Fibroblast of mammary gland (primary cell): ENCODE results near the gene MYO1A.
A peak's percentile ranks its signal among the peaks of the same experiment; 100 is the strongest.

ENCODE experiments used
- DNase-seq: peaks from one replicate; pipeline ENCODE4 v3.0.0-alpha.2; 2010; ENCODE audit warnings: low read depth
- H3K4me3 ChIP-seq: 2 replicates; pipeline ENCODE4 v1.5.1; 2011; ENCODE audit warnings: low read depth, mild to moderate bottlenecking, low read length, moderate library complexity; ENCODE audit not compliant: control insufficient read depth
- CTCF ChIP-seq: conservative IDR thresholded peaks from 2 replicates; pipeline ENCODE4 v1.5.1; 2011; ENCODE audit warnings: low read depth, low read length, inconsistent platforms; ENCODE audit not compliant: control insufficient read depth, insufficient read depth

MYO1A gene

GRCh38 chr12:57016348-57016747, 33.6 kb downstream of the MYO1A start, which contains the start of gene TAC3:
TAC3 (minus strand) TSS chr12:57016529; CDS start chr12:57015797, 732 bp downstream.
- TF ChIP-seq CTCF: no peak
- H3K4me3 ChIP-seq: no peak within 1 kb of the TSS
- DNase-seq: no peak

GRCh38 chr12:57012600-57013465, 37.1 kb downstream of the MYO1A start:
- DNase-seq: no peak
- H3K4me3 ChIP-seq: no peak overlapping the region
- TF ChIP-seq CTCF: no peak

DNA sequence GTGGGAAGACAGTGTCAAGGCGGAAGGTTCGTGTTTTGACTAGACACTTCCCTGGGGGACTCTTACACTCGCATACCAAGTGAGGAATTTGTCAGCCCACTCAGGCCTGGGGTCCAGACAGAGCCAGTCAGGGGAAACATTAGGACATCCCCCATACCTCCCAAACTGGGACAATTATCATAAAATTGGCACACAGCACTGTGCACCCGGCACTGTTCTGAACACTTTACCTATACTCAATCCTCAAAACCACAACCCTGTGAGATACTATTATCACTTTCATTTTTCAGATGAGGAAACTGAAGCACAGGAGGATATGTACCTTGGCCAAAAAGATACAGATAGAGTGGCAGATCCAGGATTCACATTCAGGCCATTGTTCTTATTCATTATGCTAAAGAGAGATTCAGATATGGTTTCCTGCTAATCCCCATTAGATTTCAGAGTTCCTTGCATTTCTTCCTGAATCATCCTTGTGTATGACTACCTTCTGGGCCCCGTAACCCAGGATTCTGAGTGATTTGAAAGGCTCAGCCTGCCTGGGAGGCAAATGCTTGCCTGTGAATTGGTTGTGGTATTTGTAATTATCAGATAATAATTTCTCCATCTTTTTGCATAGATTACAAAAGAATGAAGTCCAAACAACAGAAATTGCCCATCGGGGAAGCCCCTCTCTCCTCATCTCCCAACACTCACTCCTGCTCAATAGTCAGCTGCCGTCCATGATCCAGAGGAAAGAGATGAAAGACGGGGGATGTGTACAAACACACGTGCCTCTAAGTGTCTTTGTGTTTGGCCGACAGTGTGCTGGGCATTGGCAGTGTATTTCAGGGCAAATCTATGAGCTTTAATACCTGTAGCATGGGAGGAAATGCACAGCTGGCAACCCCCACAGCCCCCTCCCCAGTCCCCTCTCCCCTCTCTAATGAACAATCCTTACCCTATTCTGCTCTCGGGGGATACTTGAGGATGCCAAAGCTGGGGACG, 38.2 kb downstream of the MYO1A start:
- no peak overlapping the region for H3K4me3 ChIP-seq
- DNase-seq: no peak
- TF ChIP-seq CTCF: no peak

DNA sequence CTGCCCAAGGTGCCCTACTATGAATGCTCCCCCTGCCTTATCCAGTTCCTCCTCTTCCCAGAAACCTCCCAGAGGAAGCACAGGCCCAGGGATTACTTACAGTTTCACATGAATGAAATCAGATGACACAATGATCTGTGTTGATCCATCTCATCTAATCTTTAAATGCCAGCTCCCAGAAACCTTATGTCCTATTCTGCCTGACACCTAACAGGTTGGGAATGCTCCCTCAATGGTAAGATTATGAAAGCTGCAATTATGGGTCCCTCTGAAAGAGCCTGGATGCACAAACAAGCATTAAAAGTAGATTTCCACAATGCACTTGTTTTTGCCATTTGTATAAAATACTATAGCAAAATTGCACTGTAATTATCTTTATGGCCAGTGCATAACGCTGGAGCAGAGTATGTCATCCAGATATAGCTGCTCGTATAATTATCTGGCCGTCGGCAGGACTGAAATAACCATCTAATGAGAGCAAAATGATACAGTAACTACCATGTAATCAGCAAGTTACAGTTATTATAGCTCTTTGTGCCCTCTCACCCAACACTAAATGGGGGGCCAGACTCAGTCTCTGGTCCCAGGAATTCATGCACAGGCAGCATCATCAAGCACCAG, 39.2 kb downstream of the MYO1A start:
- no peak overlapping the region for H3K4me3 ChIP-seq
- no peak for TF ChIP-seq CTCF

DNA sequence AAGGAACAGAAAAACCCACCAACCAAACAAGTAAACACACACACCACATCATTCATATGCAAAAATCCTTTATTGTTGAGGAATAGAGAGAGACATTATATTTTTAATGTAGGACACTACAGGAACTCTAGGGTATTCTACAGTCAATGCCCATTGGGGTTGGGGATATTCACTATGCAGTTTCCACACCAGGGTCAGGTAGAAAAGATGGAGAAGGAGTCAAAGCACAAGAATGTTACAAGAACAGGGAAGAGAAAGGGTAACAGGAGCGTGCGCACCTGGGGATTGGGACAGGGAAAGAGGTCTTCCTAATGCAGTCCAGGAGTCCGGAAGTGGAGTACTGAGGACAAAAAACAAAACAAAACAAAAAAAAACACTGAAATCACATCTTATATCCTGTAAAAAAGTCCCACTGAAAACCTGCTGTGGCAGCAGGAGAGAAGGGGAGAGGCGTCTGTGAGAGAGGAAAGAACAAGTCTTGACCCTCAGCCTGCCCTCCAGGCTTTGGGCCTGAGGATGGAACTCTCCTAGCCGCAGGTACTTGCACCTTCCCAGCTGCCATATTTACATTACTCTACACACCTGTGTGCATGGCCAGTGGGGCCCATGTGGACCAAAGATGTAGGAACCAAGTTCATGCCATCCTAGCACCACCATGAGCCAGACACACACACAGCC, 39.8 kb downstream of the MYO1A start:
- H3K4me3 ChIP-seq: no peak overlapping the region
- DNase-seq: no peak
- no peak for TF ChIP-seq CTCF

More for the DNA sequence above, 39.2 kb downstream of the MYO1A start:
- DNase-seq: no peak

DNA sequence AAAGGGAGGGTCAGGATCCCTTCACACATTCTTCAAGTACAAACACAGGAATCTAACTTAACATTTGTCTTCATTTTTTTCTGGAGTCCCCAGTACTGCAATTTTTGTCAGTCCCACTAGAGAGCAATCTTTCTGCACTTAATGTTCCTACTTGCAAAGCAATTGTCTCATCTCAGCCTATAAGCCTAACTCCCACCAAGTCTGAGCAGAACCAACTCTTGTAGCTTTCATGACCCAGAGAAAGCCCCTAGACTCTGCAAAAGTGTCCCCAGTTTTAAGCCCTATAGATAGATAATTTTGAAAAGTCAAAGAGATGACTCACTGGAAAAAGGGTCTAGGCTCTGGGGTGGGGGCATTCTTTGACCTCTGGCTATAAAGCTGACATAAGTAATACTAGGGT, 41.8 kb downstream of the MYO1A start:
- TF ChIP-seq CTCF: peak; percentile 71
- peak; percentile 76 for DNase-seq
- H3K4me3 ChIP-seq: no peak overlapping the region
